AG04449 (cell line): ENCODE results near the gene GMCL2.

Source experiments
- CTCF ChIA-PET: fragments of 350-600 bp; formaldehyde crosslinking; extraction: SDS; loops from one replicate; lab custom pipeline; 2021; ENCODE audit warnings: antibody characterized with exemption; lab: Yijun Ruan, JAX
- POLR2A ChIA-PET: fragments of 400-600, 350-600 bp; formaldehyde crosslinking; extraction: SDS; loops from one replicate; lab custom pipeline; 2020; ENCODE audit warnings: antibody characterized with exemption, inconsistent platforms; lab: Yijun Ruan, JAX
- DNase-seq: peaks from one replicate; pipeline ENCODE4 v3.0.0-alpha.2; 2010; ENCODE audit warnings: low read depth, low spot score
- H3K4me3 ChIP-seq: 2 replicates; pipeline ENCODE4 v1.5.1; 2011; ENCODE audit warnings: low read depth, mild to moderate bottlenecking, control low read depth, low read length
- CTCF ChIP-seq: IDR thresholded peaks from one replicate; pipeline ENCODE4 v1.5.1; 2011; ENCODE audit warnings: mild to moderate bottlenecking, moderate library complexity, low read length, control low read depth, inconsistent platforms; ENCODE audit not compliant: insufficient read depth; ENCODE audit errors: missing control alignments

The GMCL2 gene

GRCh38 chr5:178176791-178177190 lies 10.4 kb downstream of the GMCL2 start:
- POLR2A ChIA-PET, result no interaction called here

GRCh38 chr5:178174456-178174855 lies 12.7 kb downstream of the GMCL2 start:
- ChIA-PET CTCF (no interaction called here), POLR2A (no interaction called here)
- no peak overlapping the region for H3K4me3 ChIP-seq
- no peak for TF ChIP-seq CTCF
- DNase-seq, result no peak

More at GRCh38 chr5:178176791-178177190, 10.4 kb downstream of the GMCL2 start:
- CTCF ChIA-PET, result interaction anchor here (0.9 to 1.2 kb wide), 3 partner anchors 14 to 101 kb away, joined by 3 read pairs; no protein-coding TSS in a partner anchor
- no peak for TF ChIP-seq CTCF
- DNase-seq, result no peak
- H3K4me3 ChIP-seq, result no peak overlapping the region

GRCh38 chr5:178170455-178170854 lies 16.7 kb downstream of the GMCL2 start:
- TF ChIP-seq CTCF, result no peak
- ChIA-PET CTCF (no interaction called here), POLR2A (no interaction called here)
- H3K4me3 ChIP-seq, result no peak overlapping the region
- DNase-seq, result no peak

GRCh38 chr5:178165581-178165980 lies 21.6 kb downstream of the GMCL2 start:
- no peak for TF ChIP-seq CTCF
- H3K4me3 ChIP-seq, result no peak overlapping the region
- CTCF ChIA-PET, result interaction anchor here (1.0 to 1.5 kb wide), 6 partner anchors 10 to 90 kb away, joined by 4 to 10 read pairs (median 4); no protein-coding TSS in a partner anchor
- POLR2A ChIA-PET, result no interaction called here
- no peak for DNase-seq

- CTCF ChIA-PET, result interaction anchor here (0.8 to 1.6 kb wide), 5 partner anchors 9 to 557 kb away, joined by 3 to 4 read pairs (median 3); partner anchors contain the start of gene NHP2
- DNase-seq, result no peak
- POLR2A ChIA-PET, result interaction anchor here (0.7 kb wide), 1 partner anchor 10 kb away, joined by 5 read pairs; the partner anchor contains the start of gene NHP2
- peak; percentile 99 for TF ChIP-seq CTCF
- peak overlapping the region; percentile 32 for H3K4me3 ChIP-seq
Measured at GRCh38 chr5:178163772-178164735, 23.1 kb downstream of the GMCL2 start.

- H3K4me3 ChIP-seq, result no peak overlapping the region
- CTCF ChIA-PET, result interaction anchor here (0.9 to 2.2 kb wide), 8 partner anchors 13 to 555 kb away, joined by 3 to 17 read pairs (median 3); no protein-coding TSS in a partner anchor
- DNase-seq, result no peak
- no peak for TF ChIP-seq CTCF
- POLR2A ChIA-PET, result interaction anchor here (1.5 kb wide), 1 partner anchor 42 kb away, joined by 3 read pairs; the partner anchor contains the start of gene HNRNPAB
Measured at GRCh38 chr5:178162481-178162880, 24.7 kb downstream of the GMCL2 start.
